HEK293T (cell line): Measurements from ENCODE around the gene ATP7A.
"Not testable (repeated sequence)": the region's sequence is repeated elsewhere in the genome, so short reads cannot be mapped to it uniquely, and the experiment has no call there.

ENCODE experiments used
- CTCF ChIA-PET: fragments of 350-600 bp; formaldehyde crosslinking; extraction: SDS; loops from one replicate; lab custom pipeline; 2021; ENCODE audit warnings: antibody characterized with exemption, inconsistent platforms; lab: Yijun Ruan, JAX
- POLR2A ChIA-PET: fragments of 350-600 bp; formaldehyde crosslinking; extraction: SDS; loops from one replicate; lab custom pipeline; 2020; ENCODE audit warnings: antibody characterized with exemption, inconsistent platforms; lab: Yijun Ruan, JAX
- DNase-seq: peaks from one replicate; pipeline ENCODE4 v3.0.0; 2012; ENCODE audit warnings: mixed read lengths; ENCODE audit errors: extremely low spot score
- ARNT ChIP-seq: fragments of 450-650 bp; IDR thresholded peaks from 2 replicates; pipeline ENCODE4 v1.6.1; 2017; ENCODE audit warnings: mild to moderate bottlenecking
- BHLHE40 ChIP-seq: fragments of 450-650 bp; IDR thresholded peaks from 2 replicates; pipeline ENCODE4 v1.6.1; 2016; ENCODE audit warnings: mild to moderate bottlenecking, moderate library complexity, borderline replicate concordance
- CTBP1 ChIP-seq: fragments of 450-650 bp; IDR thresholded peaks from 2 replicates; pipeline ENCODE4 v1.6.1; 2016; ENCODE audit warnings: borderline replicate concordance
- ELF4 ChIP-seq: fragments of 450-650 bp; IDR thresholded peaks from 2 replicates; pipeline ENCODE4 v1.6.1; 2017; ENCODE audit warnings: antibody characterized with exemption
- FOXA1 ChIP-seq: fragments of 450-650 bp; IDR thresholded peaks from 2 replicates; pipeline ENCODE4 v1.6.1; 2016; ENCODE audit warnings: mild to moderate bottlenecking
- FOXK2 ChIP-seq: fragments of 450-650 bp; IDR thresholded peaks from 2 replicates; pipeline ENCODE4 v1.6.1; 2016; ENCODE audit warnings: mild to moderate bottlenecking
- FOXM1 ChIP-seq: fragments of 450-650 bp; IDR thresholded peaks from 2 replicates; pipeline ENCODE4 v1.6.1; 2017; ENCODE audit warnings: mild to moderate bottlenecking, borderline replicate concordance
- HDGF ChIP-seq: fragments of 450-650 bp; IDR thresholded peaks from 2 replicates; pipeline ENCODE4 v1.6.1; 2017; ENCODE audit warnings: antibody characterized with exemption, borderline replicate concordance
- L3MBTL2 ChIP-seq: fragments of 450-650 bp; conservative IDR thresholded peaks from 2 replicates; pipeline ENCODE4 v1.6.1; 2016; ENCODE audit warnings: mild to moderate bottlenecking
- LEF1 ChIP-seq: fragments of 450-650 bp; IDR thresholded peaks from 2 replicates; pipeline ENCODE4 v1.6.1; 2017; ENCODE audit warnings: mild to moderate bottlenecking, borderline replicate concordance
- NFRKB ChIP-seq: fragments of 450-650 bp; IDR thresholded peaks from 2 replicates; pipeline ENCODE4 v1.6.1; 2016; ENCODE audit warnings: mild to moderate bottlenecking, moderate library complexity
- PKNOX1 ChIP-seq: fragments of 450-650 bp; IDR thresholded peaks from 2 replicates; pipeline ENCODE4 v1.6.1; 2016
- SP1 ChIP-seq: fragments of 450-650 bp; IDR thresholded peaks from 2 replicates; pipeline ENCODE4 v1.6.1; 2017
- SUZ12 ChIP-seq: fragments of 450-650 bp; IDR thresholded peaks from 2 replicates; pipeline ENCODE4 v1.6.1; 2016; ENCODE audit warnings: mild to moderate bottlenecking
- TARDBP ChIP-seq: fragments of 450-650 bp; IDR thresholded peaks from 2 replicates; pipeline ENCODE4 v1.6.1; 2016
- ZNF384 ChIP-seq: fragments of 450-650 bp; IDR thresholded peaks from 2 replicates; pipeline ENCODE4 v1.6.1; 2016

ATP7A gene

GRCh38 chrX:77899081-77899828, 11.2 kb upstream of the ATP7A start, which contains the start of gene COX7B:
TSS of gene COX7B (plus strand) at chrX:77899468. CDS start at chrX:77899554, 86 bp downstream.
- peak; percentile 57 for DNase-seq
- TF ChIP-seq CTBP1 (no peak), TARDBP (no peak), NFRKB (peak; percentile 67), L3MBTL2 (peak; percentile 32; the same call in 1 of the 2 replicates), PKNOX1 (no peak), HDGF (no peak), ZNF384 (no peak), SP1 (peak; percentile 79; the same call in 1 of the 2 replicates), ELF4 (no peak; the same call in 1 of the 2 replicates), FOXK2 (no peak), BHLHE40 (no peak), FOXA1 (no peak), ARNT (no peak), SUZ12 (no peak), FOXM1 (no peak), LEF1 (no peak)
- ChIA-PET CTCF (interaction anchor here (0.6 to 1.0 kb wide), 2 partner anchors 11 to 146 kb away, joined by 4 to 6 read pairs; partner anchors contain the start of gene ATP7A), POLR2A (interaction anchor here (0.7 to 2.7 kb wide), 10 partner anchors 8 to 233 kb away, joined by 3 to 23 read pairs (median 3); partner anchors contain the start of gene ATP7A)

- POLR2A ChIA-PET = interaction anchor here (2.7 kb wide), 1 partner anchor 12 kb away, joined by 13 read pairs; no protein-coding TSS in a partner anchor
- no peak for DNase-seq
- TF ChIP-seq CTBP1 (no peak), ARNT (no peak), TARDBP (no peak), L3MBTL2 (no peak), FOXK2 (no peak), HDGF (no peak), FOXA1 (no peak), NFRKB (no peak), PKNOX1 (no peak)
- CTCF ChIA-PET = interaction anchor here (0.5 kb wide), 1 partner anchor 278 kb away, joined by 3 read pairs; no protein-coding TSS in a partner anchor
Observed at GRCh38 chrX:77900688-77901087, 9.8 kb upstream of the ATP7A start.

GRCh38 chrX:77901506-77901905, 9.0 kb upstream of the ATP7A start:
- ChIA-PET CTCF (no interaction called here), POLR2A (no interaction called here)
- no peak for DNase-seq
- TF ChIP-seq HDGF (no peak), FOXM1 (no peak), LEF1 (no peak), SP1 (no peak), BHLHE40 (no peak), PKNOX1 (no peak), ZNF384 (no peak), NFRKB (no peak), L3MBTL2 (no peak), ELF4 (no peak), SUZ12 (no peak), CTBP1 (no peak), FOXA1 (no peak), ARNT (no peak), FOXK2 (no peak), TARDBP (no peak)

GRCh38 chrX:77917294-77917933, 6.9 kb downstream of the ATP7A start:
- TF ChIP-seq FOXM1 (no peak), ELF4 (no peak), SUZ12 (no peak), HDGF (no peak), NFRKB (no peak), L3MBTL2 (no peak)
- CTCF ChIA-PET = no interaction called here
- POLR2A ChIA-PET = interaction anchor here (0.9 kb wide), 1 partner anchor 222 kb away, joined by 3 read pairs; the partner anchor contains the start of gene TAF9B
- no peak for DNase-seq

- no peak for DNase-seq
- TF ChIP-seq BHLHE40 = no peak
- TF ChIP-seq L3MBTL2 = no peak
- no peak for TF ChIP-seq FOXK2
- TF ChIP-seq HDGF = no peak
- TF ChIP-seq ELF4 = no peak
- no peak for TF ChIP-seq FOXM1
- TF ChIP-seq ZNF384 = no peak
- TF ChIP-seq NFRKB = no peak
- TF ChIP-seq FOXA1 = no peak
- TF ChIP-seq CTBP1 = no peak
- no peak for TF ChIP-seq SUZ12
- ChIA-PET POLR2A (interaction anchor here (1.2 kb wide), 1 partner anchor 8 kb away, joined by 3 read pairs; the partner anchor contains the start of gene ATP7A), CTCF (interaction anchor here (0.7 kb wide), 1 partner anchor 8 kb away, joined by 3 read pairs; the partner anchor contains the start of gene ATP7A)
Observed at GRCh38 chrX:77918568-77918967, 8.1 kb downstream of the ATP7A start.

- CTCF ChIA-PET = interaction anchor here (0.6 to 0.7 kb wide), 2 partner anchors 9 to 13 kb away, joined by 3 read pairs; partner anchors contain the start of gene ATP7A
- DNase-seq, POLR2A ChIA-PET: not testable (repeated sequence)
Observed at GRCh38 chrX:77919370-77919769, 8.9 kb downstream of the ATP7A start.
